ENCODE data around the gene INMT.

The INMT gene

DNA sequence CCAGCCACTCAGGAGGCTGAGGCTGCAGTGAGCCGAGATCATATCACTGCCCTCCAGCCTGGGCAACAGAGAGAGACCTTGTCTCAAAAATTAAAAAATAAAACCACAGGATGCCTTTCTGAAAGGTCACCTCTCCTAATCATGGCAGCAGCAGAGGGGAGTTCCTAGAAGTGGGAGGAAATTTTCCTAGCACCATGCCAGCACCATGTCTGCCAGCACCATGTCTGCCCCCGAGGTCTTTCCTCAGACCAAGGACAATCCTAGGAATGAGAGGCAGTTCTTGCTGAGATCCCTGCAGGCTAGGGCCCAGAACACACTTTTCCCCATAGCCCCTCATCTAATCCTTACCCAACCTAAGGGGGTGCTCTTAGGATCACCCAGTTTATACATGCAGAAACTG lies 22.3 kb upstream of the INMT start:
- no peak for DNase-seq

DNA sequence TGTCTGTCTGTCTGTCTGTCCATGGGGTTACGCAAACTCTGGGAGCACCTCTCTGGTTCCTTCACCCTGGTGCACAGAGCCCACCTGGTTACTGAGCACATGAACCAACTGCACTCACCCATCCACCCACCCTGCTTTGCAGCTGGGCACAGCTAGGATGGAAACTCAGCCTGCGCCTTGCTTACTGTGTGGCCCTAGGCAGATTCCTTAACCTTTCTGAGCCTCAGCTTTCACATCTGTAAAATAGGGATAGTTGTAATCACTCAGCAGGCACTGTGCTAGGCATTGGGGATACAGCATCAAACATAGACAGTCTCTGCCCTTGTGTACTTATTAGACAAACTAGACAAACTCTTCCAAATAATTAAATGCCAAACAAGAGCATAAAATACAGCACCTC lies 21.8 kb upstream of the INMT start:
- DNase-seq = no peak

DNA sequence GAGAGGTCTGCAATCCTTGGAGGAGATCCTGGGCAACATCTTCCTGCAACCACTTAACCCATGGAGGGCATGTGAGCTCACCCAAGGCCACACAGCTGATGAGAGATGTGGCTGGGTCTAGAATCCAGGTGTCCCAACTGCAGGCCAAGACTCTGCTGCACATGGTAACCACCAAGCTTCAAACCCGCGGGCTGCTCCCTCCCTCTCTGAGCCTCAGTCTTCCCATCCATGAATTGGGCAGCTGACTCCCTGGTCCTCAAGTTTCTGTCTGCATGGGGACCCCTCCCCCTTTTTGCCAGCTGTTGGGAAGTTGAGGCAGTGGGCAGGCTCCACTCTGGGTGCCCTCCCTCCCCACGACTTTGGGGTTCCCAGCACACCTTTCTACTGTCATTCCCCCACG lies 20.9 kb upstream of the INMT start:
- DNase-seq = no peak

DNA sequence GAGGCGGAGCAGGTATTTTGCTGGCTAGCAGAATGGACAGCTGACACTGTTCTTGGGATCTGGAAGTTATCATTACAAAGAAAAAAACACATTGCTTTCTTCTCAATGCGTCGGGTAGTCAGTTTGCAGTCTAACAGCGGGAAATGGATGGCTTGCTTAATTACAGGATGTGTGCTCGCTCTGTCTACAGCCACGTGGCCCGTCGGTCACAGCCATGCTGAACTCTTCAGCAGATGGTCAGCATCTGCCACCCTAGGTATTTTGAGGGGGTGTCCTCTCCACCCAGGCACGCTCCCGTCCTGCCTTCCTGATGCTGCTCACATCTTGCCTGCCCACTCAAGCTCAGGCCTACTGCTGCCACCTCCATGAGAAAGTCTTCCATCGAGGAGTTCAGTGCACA lies 20.4 kb upstream of the INMT start:
- no peak for DNase-seq

DNA sequence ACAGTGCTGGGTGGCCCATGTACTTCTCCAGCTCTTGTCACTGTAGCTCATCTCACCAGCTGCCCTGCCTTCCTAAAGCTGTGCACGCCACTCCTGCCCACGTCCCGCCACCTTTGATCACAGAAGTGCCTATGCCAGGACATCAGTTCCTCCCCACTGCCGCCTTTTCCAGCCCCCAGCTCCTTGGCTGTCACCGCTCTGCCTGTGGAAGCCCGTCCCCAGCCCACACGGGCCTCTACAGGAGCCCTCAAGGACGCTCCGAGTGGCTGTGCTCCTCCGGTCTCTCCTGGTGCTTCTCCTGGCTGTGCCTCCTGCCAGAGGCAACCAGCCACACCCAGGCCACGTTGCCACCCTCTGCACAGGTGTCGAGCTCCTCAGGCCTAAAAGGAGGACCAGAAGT lies 19.3 kb upstream of the INMT start:
- no peak for DNase-seq

DNA sequence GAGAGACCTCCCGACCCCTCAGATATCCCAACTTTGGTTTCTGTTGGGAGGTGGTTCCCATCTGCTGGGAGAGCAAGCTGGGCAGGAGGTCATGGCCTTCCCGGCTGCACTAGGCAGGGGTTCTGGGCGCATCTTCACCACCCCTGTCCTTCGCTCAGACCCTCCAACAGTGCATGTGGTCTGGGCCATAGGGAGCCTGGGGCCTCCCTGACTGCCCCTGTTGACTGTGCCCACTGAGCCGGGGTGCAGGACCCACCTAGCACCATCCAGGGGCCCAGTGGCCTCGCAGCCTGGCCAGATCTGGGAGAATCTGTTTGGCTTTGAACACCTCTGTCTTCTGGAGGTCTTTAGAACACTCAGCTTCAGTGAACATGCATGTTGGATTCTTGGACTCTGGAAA lies 18.7 kb upstream of the INMT start:
- no peak for DNase-seq

DNA sequence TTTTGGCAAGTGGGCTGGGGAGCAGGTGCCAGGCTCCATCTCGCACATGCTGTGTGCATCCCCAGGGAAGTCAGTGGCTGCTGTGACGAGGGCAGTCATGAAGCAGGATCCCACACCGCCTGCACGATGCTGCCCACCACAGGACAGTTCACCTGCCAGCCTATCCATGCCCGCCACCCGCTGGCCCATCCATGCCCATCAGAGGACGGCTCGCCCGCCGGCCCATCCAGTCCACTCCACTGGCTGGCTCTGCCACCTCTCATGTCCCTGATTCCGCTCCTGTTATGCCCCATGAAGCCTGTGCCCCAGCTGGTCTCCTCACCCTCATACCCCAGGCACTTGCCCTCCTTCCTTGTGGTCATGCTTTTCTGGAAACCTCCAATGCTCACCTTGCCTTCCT lies 18.2 kb upstream of the INMT start:
- DNase-seq = no peak

DNA sequence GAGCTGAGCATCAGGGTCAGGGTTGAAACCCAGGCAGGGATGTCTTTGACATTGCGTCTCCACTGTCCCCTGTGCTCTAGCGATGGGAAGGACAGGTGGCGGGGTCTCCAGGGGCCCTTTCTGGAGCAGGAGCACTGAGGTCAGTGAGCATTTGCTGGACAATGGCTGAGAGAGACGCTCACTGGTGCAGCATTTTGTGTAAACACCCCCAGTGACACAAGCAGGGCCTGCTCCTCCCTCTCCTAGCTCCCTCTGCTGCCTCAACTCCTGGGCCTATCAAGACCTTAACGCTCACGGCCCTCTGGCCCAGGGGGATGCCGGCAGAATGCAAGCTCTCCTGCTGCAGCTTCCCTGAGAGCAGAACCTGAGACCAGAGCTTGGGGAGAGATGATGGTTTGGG lies 17.4 kb upstream of the INMT start:
- DNase-seq = no peak

DNA sequence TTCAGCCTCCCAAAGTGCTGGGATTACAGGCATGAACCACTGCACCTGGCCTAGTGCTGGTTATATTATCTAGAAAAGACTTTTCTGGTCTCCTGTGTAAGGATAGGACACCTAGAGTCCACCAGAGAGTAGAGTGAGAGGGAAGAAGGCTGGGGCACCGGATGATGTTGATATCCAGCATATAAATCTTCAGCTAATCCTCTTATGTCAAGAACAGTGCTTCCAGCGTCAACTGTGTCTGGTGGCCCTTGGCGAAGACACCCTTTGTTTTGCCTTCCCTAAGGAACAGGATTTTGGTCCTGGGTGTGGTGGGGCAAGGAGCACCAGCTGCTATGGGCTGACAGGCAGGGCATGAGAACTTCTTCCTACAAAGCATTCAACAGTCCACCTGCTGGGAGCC lies 16.3 kb upstream of the INMT start:
- DNase-seq = no peak

DNA sequence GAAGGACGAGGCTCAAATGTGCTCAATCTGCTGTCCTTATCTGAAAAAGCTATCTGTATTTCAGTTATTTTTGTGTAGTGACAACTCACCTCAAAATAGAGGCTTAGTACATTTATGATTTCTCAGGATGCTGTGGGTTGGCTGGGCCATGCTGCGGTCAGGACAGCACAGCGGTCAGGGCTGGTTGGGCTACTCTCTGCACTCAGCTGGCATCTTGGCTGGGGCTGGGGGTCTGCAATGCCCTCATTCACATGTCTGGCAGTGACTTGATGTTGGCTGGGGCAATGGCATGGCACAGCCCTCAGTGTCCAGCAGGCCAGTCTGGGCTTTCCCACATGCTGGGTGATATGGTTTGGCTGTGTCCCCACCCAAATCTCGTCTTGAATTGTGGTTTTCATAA lies 15.6 kb upstream of the INMT start:
- no peak for DNase-seq

DNA sequence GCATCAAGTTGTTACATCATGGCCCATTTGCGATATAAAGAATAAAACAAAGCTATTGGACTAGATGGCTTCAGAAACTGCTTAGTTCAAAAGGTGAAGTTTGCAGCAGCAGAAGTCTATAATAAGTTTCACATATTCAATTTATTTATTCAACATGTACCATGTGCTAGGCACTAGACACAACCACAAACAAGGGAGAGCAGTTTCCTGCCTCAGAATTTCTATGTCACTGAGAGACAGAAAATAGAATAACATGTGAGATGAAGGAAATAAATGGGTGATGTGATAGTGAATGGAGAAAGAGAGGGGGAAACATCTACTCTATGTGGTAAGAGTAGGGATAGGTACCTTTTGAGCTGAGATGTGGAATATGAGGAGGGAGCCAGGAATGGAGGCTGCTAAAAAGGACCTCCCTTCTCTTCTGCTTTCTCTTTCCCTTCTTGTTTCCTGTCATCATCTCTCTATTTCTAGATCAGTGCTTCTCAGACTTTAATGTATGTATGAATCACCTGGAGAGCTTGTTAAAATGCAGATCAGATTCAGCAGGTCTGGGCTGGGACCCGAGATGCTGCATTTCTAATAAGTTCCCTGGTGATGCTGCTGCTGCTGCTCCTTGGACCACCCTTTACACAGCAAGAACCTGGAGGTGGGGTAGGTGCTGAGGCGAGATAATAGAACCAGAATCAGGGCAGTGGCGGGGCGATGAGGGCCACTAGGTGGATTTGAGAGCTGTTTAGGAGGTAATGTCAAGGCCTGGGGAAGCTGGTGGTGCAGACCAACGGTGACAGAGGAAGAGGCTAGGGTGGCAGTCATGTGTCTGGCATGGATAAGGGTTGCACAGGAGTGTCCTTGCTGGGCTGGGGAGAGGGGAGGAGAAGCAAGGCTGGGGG lies 13.7 kb upstream of the INMT start:
- no peak for DNase-seq

DNA sequence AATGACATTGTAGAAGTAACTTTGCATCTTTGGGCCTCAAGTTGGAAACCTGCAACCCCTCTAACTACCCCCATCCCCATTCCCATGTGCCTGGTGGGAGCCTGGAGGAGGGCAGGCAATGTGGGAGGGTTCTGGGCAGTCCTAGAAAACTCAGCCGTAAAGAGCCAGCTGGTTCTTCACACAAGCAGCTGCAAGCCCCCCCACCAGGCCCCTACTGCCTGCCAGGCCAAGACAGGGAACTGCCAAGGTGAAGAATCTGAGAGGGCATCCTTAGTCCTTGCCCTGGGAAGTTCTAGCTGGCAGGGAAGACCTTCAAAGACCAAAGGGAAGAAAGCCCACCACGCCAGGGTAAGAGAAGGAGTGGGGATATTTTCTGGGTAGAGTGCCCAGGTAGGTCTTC lies 12.2 kb upstream of the INMT start:
- no peak for DNase-seq

DNA sequence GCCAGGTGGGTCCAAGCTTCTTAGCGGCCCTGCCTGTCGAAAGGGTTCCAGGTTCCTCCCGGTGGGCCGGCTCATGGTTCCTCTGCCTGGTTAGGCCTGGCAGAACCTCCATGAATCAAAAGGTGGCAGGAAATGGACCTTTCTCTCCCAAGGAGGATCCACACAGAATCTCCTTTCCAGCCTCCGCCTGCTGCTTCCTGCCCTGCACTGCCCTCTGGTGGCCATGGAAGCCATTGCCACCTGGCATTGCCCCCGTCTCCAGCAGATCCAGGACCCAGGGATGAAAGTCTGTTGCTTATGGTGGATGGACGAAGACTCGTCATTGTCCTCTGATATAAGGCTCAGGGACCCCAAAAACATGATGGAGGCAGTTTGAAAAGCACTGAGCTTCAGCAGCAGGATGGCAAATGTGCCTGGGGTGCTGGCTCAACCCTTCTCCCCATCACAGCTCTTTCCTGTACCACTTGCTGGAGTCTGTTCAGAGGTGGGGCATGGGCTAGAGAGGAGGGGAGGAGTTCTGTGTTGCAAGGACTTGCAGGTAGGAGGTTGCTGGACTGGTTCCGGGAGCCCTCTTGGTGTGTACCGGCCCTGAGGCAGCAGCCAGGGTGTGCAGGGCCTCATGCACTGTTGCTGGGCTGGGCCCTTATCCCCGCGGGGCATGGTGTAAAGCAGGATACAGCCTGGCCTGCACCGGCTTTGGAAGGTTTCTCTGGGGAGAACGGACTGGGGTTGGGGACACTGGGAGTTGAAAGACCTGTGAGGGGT lies 11.3 kb upstream of the INMT start:
- peak; percentile 63 for DNase-seq

DNA sequence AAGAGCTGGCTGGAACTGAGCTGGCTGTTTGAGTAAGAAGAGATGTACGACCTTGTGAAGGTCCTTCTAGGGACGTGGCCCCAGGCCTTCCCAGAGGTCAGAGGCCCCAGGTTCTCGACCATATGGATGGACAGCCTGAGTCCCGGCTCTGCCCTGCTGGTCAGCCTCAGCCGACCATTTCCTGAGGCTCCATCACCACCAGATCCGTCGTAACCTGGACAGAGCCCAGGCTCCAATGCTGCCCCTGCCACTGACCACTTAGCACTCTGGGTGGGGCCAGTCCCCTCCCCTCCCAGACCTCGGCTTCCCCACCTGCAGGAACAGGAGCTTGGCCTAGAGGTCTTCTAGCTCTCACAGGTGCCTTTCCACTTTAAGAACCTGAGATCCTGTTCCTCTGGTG lies 10.6 kb upstream of the INMT start:
- DNase-seq = no peak

DNA sequence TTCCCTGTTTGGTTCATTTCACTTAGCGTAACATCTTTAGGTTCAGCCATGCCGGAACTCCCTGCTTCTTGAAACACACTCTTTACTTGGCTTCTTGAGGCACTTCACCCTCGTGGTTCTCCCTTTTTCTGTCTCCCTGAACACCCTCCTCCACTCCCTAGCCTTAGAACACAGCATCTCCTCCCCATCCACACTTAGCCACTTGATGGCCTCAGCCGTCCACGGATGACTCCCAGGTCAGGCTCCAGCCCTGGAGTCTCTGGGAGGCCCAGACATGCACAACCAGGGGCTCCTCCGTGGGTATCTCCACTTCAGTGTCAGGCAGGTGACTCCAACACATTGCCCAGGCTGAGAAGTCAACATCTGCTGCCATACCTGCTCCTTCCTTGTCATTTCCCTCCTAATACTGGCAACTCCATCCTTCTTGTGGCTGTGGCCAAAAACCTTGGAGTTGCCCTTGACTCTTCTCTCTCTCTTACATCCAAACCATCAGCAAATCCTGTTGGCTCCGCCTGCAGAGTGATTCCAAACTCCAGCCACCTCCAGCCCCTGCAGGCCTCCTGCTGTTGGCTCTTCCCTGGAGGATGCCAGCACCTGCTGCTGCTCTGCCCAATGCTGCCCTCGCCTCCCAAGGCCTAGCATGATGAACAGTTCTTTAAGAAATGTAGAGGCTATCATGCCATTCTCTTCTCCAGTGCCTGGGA lies 8.4 kb upstream of the INMT start:
- peak; percentile 13 for DNase-seq

DNA sequence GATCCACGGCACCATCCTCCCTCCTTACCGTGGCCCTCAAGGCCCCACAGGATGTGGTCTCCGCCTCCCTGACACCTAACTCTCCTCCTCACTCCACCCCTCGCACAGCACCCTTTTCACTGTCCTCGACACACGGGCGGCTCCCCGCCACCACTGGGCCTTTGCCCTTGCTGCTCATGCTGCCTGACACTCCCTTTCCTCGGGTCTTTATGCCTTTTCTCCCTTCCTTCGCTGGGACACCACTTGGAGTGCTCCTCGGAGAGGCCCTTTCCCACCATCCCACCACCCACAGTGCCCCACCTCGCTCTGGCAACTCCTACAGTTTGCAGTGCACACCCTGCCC lies 7.9 kb upstream of the INMT start:
- DNase-seq = no peak

DNA sequence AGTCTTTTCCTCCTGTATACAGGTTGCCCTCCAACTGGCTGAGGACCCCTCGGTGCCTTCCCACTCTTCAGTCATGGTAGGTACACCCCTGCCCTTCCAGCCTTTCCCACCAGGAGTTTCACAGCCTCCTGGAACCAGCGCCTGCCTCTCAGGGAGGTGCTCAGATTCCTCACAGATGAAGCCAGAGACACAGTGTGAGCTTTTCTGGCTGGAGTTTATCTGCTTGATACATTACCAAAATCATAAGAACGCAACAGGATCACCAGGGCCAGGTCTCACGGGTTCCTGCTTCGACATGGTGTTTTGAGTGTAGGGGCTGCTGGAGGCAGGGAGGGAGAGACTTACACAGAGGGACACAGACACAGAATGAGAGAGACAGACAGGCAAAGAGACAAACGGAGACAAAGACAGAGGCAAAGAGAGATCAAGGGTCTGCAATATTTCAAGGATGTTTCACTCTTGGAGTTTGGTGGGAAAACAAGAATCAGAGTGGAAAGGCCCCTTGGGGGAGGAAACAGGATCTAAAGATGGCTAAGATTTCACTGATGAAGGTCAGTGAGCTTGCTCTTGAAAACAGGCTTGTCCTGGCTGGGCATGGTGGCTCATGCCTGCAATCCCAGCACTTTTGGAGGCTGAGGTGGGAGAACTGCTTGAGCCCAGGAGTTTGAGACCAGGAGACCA lies 6.5 kb upstream of the INMT start:
- no peak for DNase-seq

DNA sequence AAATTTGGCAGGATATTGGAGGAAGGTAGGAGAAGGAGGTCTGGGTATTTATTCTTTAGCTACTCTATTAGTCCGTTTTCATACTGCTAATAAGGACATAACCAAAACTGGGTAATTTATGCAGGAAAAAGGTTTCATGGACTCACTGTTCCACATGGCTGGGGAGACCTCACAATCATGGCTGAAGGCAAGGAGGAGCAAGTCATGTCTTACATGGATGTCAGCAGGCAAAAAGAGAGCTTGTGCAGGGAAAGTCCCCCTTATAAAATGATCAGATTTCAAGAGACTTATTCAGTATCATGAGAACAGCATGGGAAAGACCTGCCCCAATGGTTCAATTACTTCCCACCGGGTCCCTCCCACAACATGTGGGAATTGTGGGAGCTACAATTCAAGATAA lies 1.9 kb upstream of the INMT start:
- no peak for DNase-seq

DNA sequence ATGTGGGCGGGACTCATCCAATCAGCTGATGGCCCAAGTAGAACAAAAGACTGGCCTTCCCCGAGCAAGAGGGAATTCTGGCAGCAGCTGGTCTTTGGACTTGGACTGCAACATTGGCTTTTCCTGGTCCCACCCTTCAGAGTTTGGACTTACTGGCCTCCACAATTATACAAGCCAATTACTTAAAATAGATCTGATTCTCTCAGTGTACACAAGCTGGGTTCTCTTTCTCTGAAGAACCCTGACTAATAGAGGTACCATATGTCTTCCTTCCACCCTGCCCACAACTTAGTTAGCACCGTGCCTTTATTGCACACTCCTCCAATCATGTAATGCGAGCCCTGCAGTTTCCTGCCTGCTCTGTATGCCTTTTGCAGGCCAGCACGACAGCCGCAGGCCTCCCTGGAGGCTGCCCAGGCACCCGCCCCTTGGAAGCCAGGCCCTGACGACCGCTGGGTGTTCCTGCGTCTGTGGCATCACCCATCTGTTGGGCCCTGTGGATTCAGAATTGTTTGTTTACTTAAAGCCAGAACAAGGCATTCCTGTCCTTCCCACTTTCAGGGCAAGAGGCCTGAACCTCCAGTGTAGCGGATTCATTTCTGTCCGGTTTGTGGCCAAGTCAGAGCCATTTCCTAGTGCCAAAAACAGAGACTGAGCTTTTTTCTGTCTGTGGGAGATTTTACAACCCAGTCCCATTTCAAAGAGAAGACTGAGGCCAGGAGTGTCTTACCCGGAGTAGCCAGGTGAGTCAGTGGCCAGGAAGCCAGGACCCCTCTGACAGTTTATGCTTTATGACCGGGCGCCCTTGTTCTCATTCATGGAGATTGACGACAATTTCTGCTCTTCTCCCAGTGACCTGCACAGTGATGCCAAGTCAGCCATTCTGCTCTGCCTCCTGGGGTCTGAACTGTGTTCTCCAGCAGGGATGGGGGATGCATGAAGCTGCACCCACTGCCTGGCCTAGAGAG lies 968 bp upstream of the INMT start:
- DNase-seq = no peak

DNA sequence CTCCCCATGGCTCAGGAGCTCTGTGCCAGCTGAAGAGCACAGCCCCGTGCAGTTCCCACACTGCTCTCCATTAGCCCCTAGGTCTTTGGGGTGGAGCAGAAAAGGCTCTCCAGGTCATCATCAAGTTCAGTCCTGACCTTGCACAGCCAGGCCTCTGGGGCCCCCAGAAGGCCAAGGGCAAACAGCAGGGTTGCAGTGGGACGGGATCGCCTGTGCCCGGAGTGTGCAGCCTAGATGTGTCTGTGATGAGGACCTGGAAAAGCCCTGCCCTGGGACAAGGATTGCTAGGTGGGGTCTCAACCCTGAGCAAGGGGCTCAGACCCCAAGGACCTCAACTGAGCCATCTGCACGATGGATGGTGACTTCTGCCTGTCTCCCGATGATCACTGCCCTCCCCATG lies 549 bp downstream of the INMT start:
- no peak for DNase-seq

DNA sequence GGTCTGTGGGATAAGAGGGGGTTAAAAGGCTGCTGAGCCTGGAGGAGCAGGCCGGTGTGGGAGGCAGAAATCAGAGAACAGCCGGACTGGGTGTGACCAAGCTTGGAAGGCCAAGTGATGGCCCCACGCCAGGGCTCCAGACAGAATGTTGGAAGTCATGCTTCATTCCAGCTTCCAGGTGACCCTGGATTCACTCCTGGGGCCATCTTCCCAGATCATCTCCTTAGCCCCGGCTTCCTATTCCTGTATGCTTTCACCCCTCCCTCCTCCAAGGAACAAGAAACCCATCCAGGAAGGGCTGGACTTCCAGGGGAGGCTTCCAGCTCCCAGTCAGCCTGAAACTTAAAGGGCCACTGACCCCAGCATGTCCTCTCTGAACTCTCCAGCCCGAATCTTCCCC lies 1.0 kb downstream of the INMT start:
- DNase-seq = no peak

DNA sequence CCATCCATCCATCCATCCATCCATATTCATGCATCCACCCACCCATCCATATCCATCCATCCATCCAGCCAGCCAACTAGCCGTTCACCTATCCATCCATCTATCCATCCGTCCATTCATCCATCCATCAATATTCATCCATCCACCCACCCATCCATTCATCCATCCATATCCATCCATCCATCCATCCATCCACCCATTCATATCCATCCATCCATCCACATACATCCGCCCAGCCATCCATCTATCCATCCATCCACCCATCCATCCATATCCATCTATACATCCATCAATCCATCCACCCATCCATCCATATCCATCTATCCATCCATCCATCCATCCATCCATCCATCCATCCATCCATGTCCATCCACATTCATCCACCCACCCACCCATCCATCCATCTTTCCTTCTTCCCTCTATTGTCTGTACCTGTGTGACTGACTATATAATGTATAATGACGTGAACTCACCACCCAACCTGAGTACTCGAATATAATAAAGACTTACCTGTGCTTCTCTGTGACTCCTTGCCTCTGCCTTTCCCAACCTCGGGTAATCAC lies 2.5 kb downstream of the INMT start:
- DNase-seq = no peak
